GM20000 (cell line): ENCODE results near the gene INPP5A.
"Not testable (repeated sequence)": the region's sequence is repeated elsewhere in the genome, so short reads cannot be mapped to it uniquely, and the experiment has no call there.

ENCODE experiments used
- DNase-seq: peaks from one replicate; pipeline ENCODE4 v3.0.0; 2012; ENCODE audit warnings: low spot score
- CTCF ChIP-seq: IDR thresholded peaks from 2 replicates; pipeline ENCODE4 v1.5.1; 2012; ENCODE audit warnings: mild to moderate bottlenecking, control low read depth; ENCODE audit errors: extremely low read depth, missing control alignments

Gene INPP5A

GRCh38 chr10:132764108-132764507 is 226.5 kb downstream of the INPP5A start:
- no peak for TF ChIP-seq CTCF
- DNase-seq: no peak

- DNase-seq: no peak
- TF ChIP-seq CTCF: no peak
These were observed 227.8 kb downstream of the INPP5A start for GRCh38 chr10:132765435-132765834.

- DNase-seq: no peak
- TF ChIP-seq CTCF: no peak
These were observed 228.7 kb downstream of the INPP5A start for GRCh38 chr10:132766291-132766690.

GRCh38 chr10:132768346-132769248 is 231.0 kb downstream of the INPP5A start:
- DNase-seq: no peak
- no peak for TF ChIP-seq CTCF

- no peak for DNase-seq
- no peak for TF ChIP-seq CTCF
These were observed 232.8 kb downstream of the INPP5A start for GRCh38 chr10:132770061-132771021.

- not testable (repeated sequence) for DNase-seq
These were observed 235.2 kb downstream of the INPP5A start for GRCh38 chr10:132772816-132773215.

GRCh38 chr10:132774181-132774901 is 236.8 kb downstream of the INPP5A start:
- no peak for TF ChIP-seq CTCF
- DNase-seq: no peak
